Spinal cord (tissue), 10 donors: ENCODE results near the gene PNMA8C. TPM values are rescaled to one million over a fixed set of nuclear protein-coding genes. Genes with fewer than 3 reads are reported as not detected.
"Not testable (repeated sequence)": the region's sequence is repeated elsewhere in the genome, so short reads cannot be mapped to it uniquely, and the experiment has no call there.

ENCODE experiments used
- DNase-seq, 6 donors: peaks; one replicate each; pipeline versions ENCODE4 v3.0.0 to v3.0.0-alpha.2; 2013 to 2015; ENCODE audit warnings: low spot score in 6 of 6, low read depth in 4 of 6
- H3K27ac ChIP-seq: one replicate; pipeline ENCODE4 v1.5.1; 2013; ENCODE audit warnings: low read depth, low read length, control low read depth
- H3K27me3 ChIP-seq: one replicate; pipeline ENCODE4 v1.6.1; 2013; ENCODE audit warnings: low read length; ENCODE audit not compliant: control insufficient read depth, insufficient read depth
- H3K36me3 ChIP-seq: one replicate; pipeline ENCODE4 v1.6.1; 2013; ENCODE audit warnings: low read length; ENCODE audit not compliant: control insufficient read depth, insufficient read depth
- H3K4me1 ChIP-seq: one replicate; pipeline ENCODE4 v1.6.1; 2013; ENCODE audit warnings: low read length; ENCODE audit not compliant: control insufficient read depth, insufficient read depth
- H3K4me3 ChIP-seq: one replicate; pipeline ENCODE4 v1.5.1; 2013; ENCODE audit warnings: low read depth, low read length, control low read depth
- H3K9me3 ChIP-seq: one replicate; pipeline ENCODE4 v1.6.1; 2013; ENCODE audit warnings: low read length; ENCODE audit not compliant: control insufficient read depth, insufficient read depth
- WGBS: methylation state at CpG from one replicate; pipeline ENCODE4 v1.1.5; 2013; ENCODE audit warnings: missing lambda C conversion rate; ENCODE audit not compliant: insufficient coverage; 5-methylcytosine and 5-hydroxymethylcytosine counted together
- polyA plus RNA-seq, 2 donors: library from polyadenylated mRNA; unstranded; fragments of 120-200 nt; gene quantifications; one replicate each; pipeline ENCODE4 v1.2.1, GENCODE V29; 2013; ENCODE audit not compliant: insufficient read length in 2 of 2
- total RNA-seq, 2 donors: library from RNA; depleted of rRNA in 1 of 2; stranded (reverse); fragments of 120-200 nt in 1 of 2; fragments of >200 nt in 1 of 2; gene quantifications; one replicate each; pipeline versions ENCODE4 v1.2.3 to v1.2.4, GENCODE V29; 2013 to 2014
- donor health status: healthy.

PNMA8C gene
- total and polyA plus RNA-seq, 4 donors: 8.7 to 31.9 (median 22.4) TPM

GRCh38 chr19:46433470-46433869 is 4.7 kb upstream of the PNMA8C start:
- not testable (repeated sequence) for H3K9me3 ChIP-seq, DNase-seq, H3K36me3 ChIP-seq, H3K27ac ChIP-seq, H3K27me3 ChIP-seq, H3K4me3 ChIP-seq
- 90% methylated on average over 6 of the region's 7 CpGs for WGBS
- peaks cover 11% of the 10 kb centered on the region for H3K4me1 ChIP-seq

- Histone ChIP-seq H3K9me3 (no peaks in the 10 kb centered on the region), H3K36me3 (no peaks in the 10 kb centered on the region), H3K4me1 (peaks cover 22% of the 10 kb centered on the region), H3K27me3 (no peaks in the 10 kb centered on the region), H3K4me3 (no peak overlapping the region), H3K27ac (no peak overlapping the region)
- WGBS: 55% methylated on average over 6 of the region's 10 CpGs
- no peak for DNase-seq
Observed at GRCh38 chr19:46431824-46432223, 3.1 kb upstream of the PNMA8C start.

- Histone ChIP-seq H3K27me3 (no peaks in the 10 kb centered on the region), H3K36me3 (no peaks in the 10 kb centered on the region), H3K27ac (no peak overlapping the region), H3K9me3 (no peaks in the 10 kb centered on the region), H3K4me3 (no peak overlapping the region), H3K4me1 (peaks cover 31% of the 10 kb centered on the region)
- WGBS: 44% methylated on average over 2 of the region's 4 CpGs
- no peak for DNase-seq
Observed at GRCh38 chr19:46429999-46430398, 1.3 kb upstream of the PNMA8C start.

GRCh38 chr19:46427518-46428045 is 1.2 kb downstream of the PNMA8C start:
- H3K27ac ChIP-seq: peak overlapping the region; percentile 71
- 32% methylated on average over 17 of the region's 17 CpGs for WGBS

GRCh38 chr19:46426506-46427162 is 2.1 kb downstream of the PNMA8C start:
- H3K4me3 ChIP-seq: peak overlapping the region; percentile 62
- peak in 5 of 6 donors; percentile 77 to 98 (median 86) for DNase-seq
- H3K9me3 ChIP-seq: no peaks in the 10 kb centered on the region
- 0% methylated on average over 22 of the region's 32 CpGs for WGBS
- peaks cover 26% of the 10 kb centered on the region for H3K4me1 ChIP-seq
- no peaks in the 10 kb centered on the region for H3K36me3 ChIP-seq
- H3K27me3 ChIP-seq: no peaks in the 10 kb centered on the region
- peak overlapping the region; percentile 86 for H3K27ac ChIP-seq

More at GRCh38 chr19:46427518-46428045, 1.2 kb downstream of the PNMA8C start:
- DNase-seq: no peak
- Histone ChIP-seq H3K9me3 (no peaks in the 10 kb centered on the region), H3K36me3 (no peaks in the 10 kb centered on the region), H3K27me3 (no peaks in the 10 kb centered on the region), H3K4me3 (peak overlapping the region; percentile 62), H3K4me1 (peaks cover 26% of the 10 kb centered on the region)

- H3K27me3 ChIP-seq: no peaks in the 10 kb centered on the region
- DNase-seq: peak in 2 of 6 donors; percentile 45 to 55
- peak overlapping the region; percentile 86 for H3K27ac ChIP-seq
Observed at GRCh38 chr19:46426035-46426505, 2.7 kb downstream of the PNMA8C start.

GRCh38 chr19:46423188-46423587 is 5.5 kb downstream of the PNMA8C start:
- WGBS: 65% methylated on average over 4 of the region's 5 CpGs
- no peaks in the 10 kb centered on the region for H3K36me3 ChIP-seq
- H3K4me3 ChIP-seq: no peak overlapping the region
- H3K4me1 ChIP-seq: peaks cover 17% of the 10 kb centered on the region
- no peak overlapping the region for H3K27ac ChIP-seq
- no peak for DNase-seq
- H3K27me3 ChIP-seq: no peaks in the 10 kb centered on the region
- no peaks in the 10 kb centered on the region for H3K9me3 ChIP-seq

More at GRCh38 chr19:46426035-46426505, 2.7 kb downstream of the PNMA8C start:
- no peaks in the 10 kb centered on the region for H3K36me3 ChIP-seq
- peak overlapping the region; percentile 62 for H3K4me3 ChIP-seq
- H3K4me1 ChIP-seq: peaks cover 26% of the 10 kb centered on the region
- 2% methylated on average over 8 of the region's 10 CpGs for WGBS
- no peaks in the 10 kb centered on the region for H3K9me3 ChIP-seq

GRCh38 chr19:46422344-46422743 is 6.4 kb downstream of the PNMA8C start:
- Histone ChIP-seq H3K4me3 (no peak overlapping the region), H3K27ac (no peak overlapping the region), H3K36me3 (no peaks in the 10 kb centered on the region), H3K9me3 (no peaks in the 10 kb centered on the region), H3K4me1 (peaks cover 9% of the 10 kb centered on the region), H3K27me3 (no peaks in the 10 kb centered on the region)
- DNase-seq: no peak
- 83% methylated on average over 2 of the region's 2 CpGs for WGBS

GRCh38 chr19:46420056-46420455 is 8.7 kb downstream of the PNMA8C start:
- Histone ChIP-seq H3K9me3 (no peaks in the 10 kb centered on the region), H3K4me1 (peaks cover 21% of the 10 kb centered on the region), H3K4me3 (no peak overlapping the region), H3K27ac (no peak overlapping the region), H3K36me3 (no peaks in the 10 kb centered on the region), H3K27me3 (no peaks in the 10 kb centered on the region)
- no peak for DNase-seq
- WGBS: 81% methylated on average over 7 of the region's 7 CpGs
